ENCODE measurements around the gene LMNA. TPM values are rescaled to one million over a fixed set of nuclear protein-coding genes. Genes with fewer than 3 reads are reported as not detected.

LMNA gene
- total RNA-seq, 1 donor from 2014 or later, result 236 TPM

- Histone ChIP-seq H3K4me1 (peaks cover 84% of the 10 kb centered on the region), H3K9me3 (replicated peaks) (no peaks in the 10 kb centered on the region), H3K36me3 (no peaks in the 10 kb centered on the region), H3K27ac (replicated peaks) (peak overlapping the region; percentile 98), H3K4me3 (peak overlapping the region; percentile 28), H3K27me3 (ENCODE audit: low read depth) (no peaks in the 10 kb centered on the region)
- intact Hi-C loops (cut with micrococcal nuclease), result no loop called here
- no peak for DNase-seq
- TF ChIP-seq CTCF (IDR thresholded peaks at IDR 0.05; ENCODE audit: borderline replicate concordance), result no peak
Measured at GRCh38 chr1:156103521-156103947, 11.0 kb upstream of the LMNA start.

- DNase-seq, result peak; percentile 69
- intact Hi-C loops (cut with micrococcal nuclease), result no loop called here
- no peaks in the 10 kb centered on the region for H3K27me3 ChIP-seq (ENCODE audit: low read depth)
- H3K27ac ChIP-seq (replicated peaks), result peak overlapping the region; percentile 98
- H3K9me3 ChIP-seq (replicated peaks), result no peaks in the 10 kb centered on the region
- peaks cover 86% of the 10 kb centered on the region for H3K4me1 ChIP-seq
- H3K4me3 ChIP-seq, result peak overlapping the region; percentile 28
- no peak for TF ChIP-seq CTCF (IDR thresholded peaks at IDR 0.05; ENCODE audit: borderline replicate concordance)
- H3K36me3 ChIP-seq, result no peaks in the 10 kb centered on the region
Measured at GRCh38 chr1:156104065-156104810, 10.3 kb upstream of the LMNA start.

GRCh38 chr1:156104861-156105832, 9.4 kb upstream of the LMNA start:
- TF ChIP-seq CTCF (IDR thresholded peaks at IDR 0.05; ENCODE audit: borderline replicate concordance), result no peak
- Histone ChIP-seq H3K36me3 (no peaks in the 10 kb centered on the region), H3K4me1 (peaks cover 86% of the 10 kb centered on the region), H3K27me3 (ENCODE audit: low read depth) (no peaks in the 10 kb centered on the region), H3K4me3 (peak overlapping the region; percentile 64), H3K27ac (replicated peaks) (peak overlapping the region; percentile 98), H3K9me3 (replicated peaks) (no peaks in the 10 kb centered on the region)
- intact Hi-C loops (cut with micrococcal nuclease), result no loop called here
- no peak for DNase-seq

GRCh38 chr1:156106624-156107488, 7.7 kb upstream of the LMNA start:
- peak overlapping the region; percentile 64 for H3K4me3 ChIP-seq
- intact Hi-C loops (cut with micrococcal nuclease), result no loop called here
- TF ChIP-seq CTCF (IDR thresholded peaks at IDR 0.05; ENCODE audit: borderline replicate concordance), result no peak
- H3K27me3 ChIP-seq (ENCODE audit: low read depth), result no peaks in the 10 kb centered on the region
- H3K9me3 ChIP-seq (replicated peaks), result no peaks in the 10 kb centered on the region
- no peaks in the 10 kb centered on the region for H3K36me3 ChIP-seq
- H3K4me1 ChIP-seq, result peaks cover 68% of the 10 kb centered on the region
- H3K27ac ChIP-seq (replicated peaks), result peak overlapping the region; percentile 98
- no peak for DNase-seq

GRCh38 chr1:156108057-156108456, 6.5 kb upstream of the LMNA start:
- no peak for DNase-seq
- Histone ChIP-seq H3K4me3 (no peak overlapping the region), H3K36me3 (no peaks in the 10 kb centered on the region), H3K27ac (replicated peaks) (peak overlapping the region; percentile 98), H3K9me3 (replicated peaks) (no peaks in the 10 kb centered on the region), H3K27me3 (ENCODE audit: low read depth) (no peaks in the 10 kb centered on the region), H3K4me1 (peaks cover 56% of the 10 kb centered on the region)
- no peak for TF ChIP-seq CTCF (IDR thresholded peaks at IDR 0.05; ENCODE audit: borderline replicate concordance)
- intact Hi-C loops (cut with micrococcal nuclease), result no loop called here
